Fibroblast of lung (primary cell): ENCODE measurements around the gene CPE.

Experiments
- EZH2 ChIP-seq: IDR thresholded peaks from 2 replicates; pipeline ENCODE4 v1.5.1; 2012; ENCODE audit warnings: low read length, control low read depth, mild to moderate bottlenecking; ENCODE audit errors: missing control alignments
- TF ChIP-seq, protein P1 (sequence below), 2 donors: IDR thresholded peaks in 1 of 2; conservative IDR thresholded peaks in 1 of 2; 1 replicate in 1 of 2; 2 replicates in 1 of 2; pipeline ENCODE4 v1.5.1; 2011 to 2012; ENCODE audit warnings: low read length in 2 of 2, control low read depth in 1 of 2, inconsistent platforms in 1 of 2, low read depth in 1 of 2, mild to moderate bottlenecking in 1 of 2

DNA sequence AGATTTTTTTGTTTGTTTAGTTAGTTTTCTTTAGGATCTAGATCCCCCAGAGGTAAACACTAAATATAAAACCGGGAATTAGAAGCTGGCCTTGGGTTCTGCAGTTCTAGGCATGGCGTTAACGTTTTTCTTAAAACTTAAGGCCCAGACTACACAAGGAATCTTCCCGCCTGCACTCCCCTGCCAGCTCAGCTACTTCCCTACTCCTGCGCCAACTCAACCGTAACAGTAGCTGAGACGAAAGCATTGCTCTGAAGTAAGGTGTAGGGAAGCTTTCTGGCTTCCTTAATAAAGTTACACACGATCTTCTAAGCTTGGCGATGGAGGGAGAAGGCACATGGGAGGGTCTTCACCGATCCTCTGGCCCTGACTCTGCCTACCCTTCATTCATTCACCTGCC is 37.1 kb downstream of the CPE start:
- TF ChIP-seq, protein P1, sequence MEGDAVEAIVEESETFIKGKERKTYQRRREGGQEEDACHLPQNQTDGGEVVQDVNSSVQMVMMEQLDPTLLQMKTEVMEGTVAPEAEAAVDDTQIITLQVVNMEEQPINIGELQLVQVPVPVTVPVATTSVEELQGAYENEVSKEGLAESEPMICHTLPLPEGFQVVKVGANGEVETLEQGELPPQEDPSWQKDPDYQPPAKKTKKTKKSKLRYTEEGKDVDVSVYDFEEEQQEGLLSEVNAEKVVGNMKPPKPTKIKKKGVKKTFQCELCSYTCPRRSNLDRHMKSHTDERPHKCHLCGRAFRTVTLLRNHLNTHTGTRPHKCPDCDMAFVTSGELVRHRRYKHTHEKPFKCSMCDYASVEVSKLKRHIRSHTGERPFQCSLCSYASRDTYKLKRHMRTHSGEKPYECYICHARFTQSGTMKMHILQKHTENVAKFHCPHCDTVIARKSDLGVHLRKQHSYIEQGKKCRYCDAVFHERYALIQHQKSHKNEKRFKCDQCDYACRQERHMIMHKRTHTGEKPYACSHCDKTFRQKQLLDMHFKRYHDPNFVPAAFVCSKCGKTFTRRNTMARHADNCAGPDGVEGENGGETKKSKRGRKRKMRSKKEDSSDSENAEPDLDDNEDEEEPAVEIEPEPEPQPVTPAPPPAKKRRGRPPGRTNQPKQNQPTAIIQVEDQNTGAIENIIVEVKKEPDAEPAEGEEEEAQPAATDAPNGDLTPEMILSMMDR (conservative IDR thresholded peaks at IDR 0.05 in 1 of 2, IDR thresholded peaks at IDR 0.05 in 1 of 2; ENCODE audit: low read depth in 1 of 2, low read length in 2 of 2) = no peak
- no peak for TF ChIP-seq EZH2
